Ishikawa (cell line): ENCODE data around the gene MFRP.
A peak's percentile ranks its signal among the peaks of the same experiment; 100 is the strongest.

ENCODE experiments used
- CEBPB ChIP-seq: IDR thresholded peaks from 2 replicates; pipeline ENCODE4 v1.6.1; 2012
- CREB1 ChIP-seq: IDR thresholded peaks from 2 replicates; pipeline ENCODE4 v1.6.1; 2012; ENCODE audit warnings: low read depth
- EGR1 ChIP-seq: IDR thresholded peaks from 2 replicates; pipeline ENCODE4 v1.6.1; 2012
- EP300 ChIP-seq: IDR thresholded peaks from 2 replicates; pipeline ENCODE4 v1.6.1; 2012; ENCODE audit warnings: borderline replicate concordance
- FOXM1 ChIP-seq: IDR thresholded peaks from 2 replicates; pipeline ENCODE4 v1.6.1; 2012; ENCODE audit warnings: low read depth, borderline replicate concordance
- MAX ChIP-seq: IDR thresholded peaks from 2 replicates; pipeline ENCODE4 v1.6.1; 2012
- NFIC ChIP-seq: IDR thresholded peaks from 2 replicates; pipeline ENCODE4 v1.6.1; 2012
- RAD21 ChIP-seq: IDR thresholded peaks from 2 replicates; pipeline ENCODE4 v1.6.1; 2012; ENCODE audit warnings: low read depth
- REST ChIP-seq: IDR thresholded peaks from 2 replicates; pipeline ENCODE4 v1.6.1; 2012; ENCODE audit warnings: low read depth, mild to moderate bottlenecking
- TAF1 ChIP-seq: IDR thresholded peaks from 2 replicates; pipeline ENCODE4 v1.6.1; 2012; ENCODE audit warnings: low read depth, mild to moderate bottlenecking
- TCF12 ChIP-seq: IDR thresholded peaks from 2 replicates; pipeline ENCODE4 v1.6.1; 2012; ENCODE audit warnings: low read depth
- TEAD4 ChIP-seq: IDR thresholded peaks from 2 replicates; pipeline ENCODE4 v1.6.1; 2012
- USF1 ChIP-seq: IDR thresholded peaks from 2 replicates; pipeline ENCODE4 v1.6.1; 2012
- YY1 ChIP-seq: IDR thresholded peaks from 2 replicates; pipeline ENCODE4 v1.6.1; 2012; ENCODE audit warnings: low read depth
- ZBTB7A ChIP-seq: IDR thresholded peaks from 2 replicates; pipeline ENCODE4 v1.6.1; 2012; ENCODE audit warnings: low read depth

The MFRP gene

GRCh38 chr11:119332111-119332765 lies 14.3 kb downstream of the MFRP start:
- TF ChIP-seq MAX (no peak), TAF1 (no peak)

GRCh38 chr11:119330237-119330636 lies 16.3 kb downstream of the MFRP start:
- no peak for TF ChIP-seq ZBTB7A
- TF ChIP-seq TAF1: no peak
- TF ChIP-seq TEAD4: no peak
- no peak for TF ChIP-seq FOXM1
- TF ChIP-seq EGR1: no peak
- TF ChIP-seq NFIC: no peak
- no peak for TF ChIP-seq YY1
- no peak for TF ChIP-seq RAD21

GRCh38 chr11:119329320-119329719 lies 17.2 kb downstream of the MFRP start:
- TF ChIP-seq EP300 (no peak), CEBPB (no peak), EGR1 (no peak), ZBTB7A (no peak), NFIC (no peak), YY1 (no peak), TEAD4 (no peak), REST (no peak), TCF12 (no peak), FOXM1 (no peak), TAF1 (no peak), RAD21 (no peak), CREB1 (no peak), USF1 (no peak), MAX (no peak)

GRCh38 chr11:119324189-119324588 lies 22.3 kb downstream of the MFRP start:
- no peak for TF ChIP-seq YY1
- TF ChIP-seq TAF1: no peak

GRCh38 chr11:119323532-119324033 lies 22.9 kb downstream of the MFRP start:
- peak; percentile 70 for TF ChIP-seq RAD21
- no peak for TF ChIP-seq CEBPB

- no peak for TF ChIP-seq CREB1
- TF ChIP-seq RAD21: no peak
- no peak for TF ChIP-seq NFIC
- TF ChIP-seq USF1: no peak
- TF ChIP-seq FOXM1: no peak
- TF ChIP-seq TEAD4: no peak
- TF ChIP-seq EP300: no peak
- TF ChIP-seq MAX: no peak
Measured at GRCh38 chr11:119322921-119323531, 23.5 kb downstream of the MFRP start.

- no peak for TF ChIP-seq TEAD4
- no peak for TF ChIP-seq EGR1
- no peak for TF ChIP-seq YY1
- no peak for TF ChIP-seq TAF1
- TF ChIP-seq FOXM1: no peak
- no peak for TF ChIP-seq CREB1
- no peak for TF ChIP-seq REST
- no peak for TF ChIP-seq USF1
- TF ChIP-seq EP300: no peak
- no peak for TF ChIP-seq MAX
- no peak for TF ChIP-seq NFIC
- TF ChIP-seq RAD21: no peak
- no peak for TF ChIP-seq TCF12
- TF ChIP-seq CEBPB: no peak
- no peak for TF ChIP-seq ZBTB7A
Measured at GRCh38 chr11:119322360-119322739, 24.2 kb downstream of the MFRP start.
